Ishikawa (cell line): Measurements from ENCODE around the gene PHF13.

Experiments used
- CEBPB ChIP-seq: IDR thresholded peaks from 2 replicates; pipeline ENCODE4 v1.6.1; 2012
- CREB1 ChIP-seq: IDR thresholded peaks from 2 replicates; pipeline ENCODE4 v1.6.1; 2012; ENCODE audit warnings: low read depth
- EGR1 ChIP-seq: IDR thresholded peaks from 2 replicates; pipeline ENCODE4 v1.6.1; 2012
- EP300 ChIP-seq: IDR thresholded peaks from 2 replicates; pipeline ENCODE4 v1.6.1; 2012; ENCODE audit warnings: borderline replicate concordance
- FOXM1 ChIP-seq: IDR thresholded peaks from 2 replicates; pipeline ENCODE4 v1.6.1; 2012; ENCODE audit warnings: low read depth, borderline replicate concordance
- MAX ChIP-seq: IDR thresholded peaks from 2 replicates; pipeline ENCODE4 v1.6.1; 2012
- NFIC ChIP-seq: IDR thresholded peaks from 2 replicates; pipeline ENCODE4 v1.6.1; 2012
- RAD21 ChIP-seq: IDR thresholded peaks from 2 replicates; pipeline ENCODE4 v1.6.1; 2012; ENCODE audit warnings: low read depth
- REST ChIP-seq: IDR thresholded peaks from 2 replicates; pipeline ENCODE4 v1.6.1; 2012; ENCODE audit warnings: low read depth, mild to moderate bottlenecking
- TAF1 ChIP-seq: IDR thresholded peaks from 2 replicates; pipeline ENCODE4 v1.6.1; 2012; ENCODE audit warnings: low read depth, mild to moderate bottlenecking
- TCF12 ChIP-seq: IDR thresholded peaks from 2 replicates; pipeline ENCODE4 v1.6.1; 2012; ENCODE audit warnings: low read depth
- TEAD4 ChIP-seq: IDR thresholded peaks from 2 replicates; pipeline ENCODE4 v1.6.1; 2012
- USF1 ChIP-seq: IDR thresholded peaks from 2 replicates; pipeline ENCODE4 v1.6.1; 2012
- YY1 ChIP-seq: IDR thresholded peaks from 2 replicates; pipeline ENCODE4 v1.6.1; 2012; ENCODE audit warnings: low read depth
- ZBTB7A ChIP-seq: IDR thresholded peaks from 2 replicates; pipeline ENCODE4 v1.6.1; 2012; ENCODE audit warnings: low read depth

The PHF13 gene

GRCh38 chr1:6586404-6586816, 27.1 kb upstream of the PHF13 start:
- TF ChIP-seq TAF1 (no peak), MAX (no peak), EP300 (no peak)

- TF ChIP-seq CREB1 (no peak), NFIC (no peak), TEAD4 (no peak)
Observed at GRCh38 chr1:6587261-6588005, 26.1 kb upstream of the PHF13 start.

- TF ChIP-seq TAF1 (no peak), ZBTB7A (no peak), EGR1 (no peak), YY1 (no peak), NFIC (no peak), CREB1 (no peak), EP300 (no peak), REST (no peak), USF1 (no peak), MAX (no peak), TEAD4 (no peak), FOXM1 (no peak)
Observed at GRCh38 chr1:6588128-6588892, 25.2 kb upstream of the PHF13 start.

GRCh38 chr1:6588893-6589520, 24.5 kb upstream of the PHF13 start:
- no peak for TF ChIP-seq MAX
- no peak for TF ChIP-seq EP300
- no peak for TF ChIP-seq TCF12
- TF ChIP-seq FOXM1: no peak
- TF ChIP-seq YY1: no peak
- no peak for TF ChIP-seq CEBPB
- no peak for TF ChIP-seq RAD21
- TF ChIP-seq USF1: no peak
- no peak for TF ChIP-seq TEAD4
- TF ChIP-seq CREB1: no peak
- TF ChIP-seq ZBTB7A: no peak

GRCh38 chr1:6590046-6590445, 23.5 kb upstream of the PHF13 start:
- TF ChIP-seq REST (no peak), EGR1 (no peak), CREB1 (no peak), TCF12 (no peak), FOXM1 (no peak), EP300 (no peak), RAD21 (no peak), CEBPB (no peak), TEAD4 (no peak), MAX (no peak), NFIC (no peak)
